B cell (primary cell): ENCODE results near the gene GRB10. TPM values are rescaled to one million over a fixed set of nuclear protein-coding genes. Genes with fewer than 3 reads are reported as not detected.

Source experiments
- ATAC-seq: fragments of 200-7000 bp; cut with Tn5 transposase; one replicate; pipeline ENCODE4 v1.10.0; 2021; ENCODE audit warnings: low read depth, mild to moderate bottlenecking, moderate number of reproducible peaks, moderate library complexity
- CTCF ChIA-PET: fragments of 350-600 bp; sonication (Branson Sonifier 250); formaldehyde crosslinking; loops from one replicate; lab custom pipeline; 2021; ENCODE audit warnings: antibody characterized with exemption, inconsistent platforms; lab: Charles Lee
- POLR2A ChIA-PET: fragments of 350-600 bp; sonication (Branson Sonifier 250); formaldehyde crosslinking; loops from one replicate; lab custom pipeline; 2021; ENCODE audit warnings: antibody characterized with exemption; lab: Charles Lee
- DNase-seq: peaks from one replicate; pipeline ENCODE4 v3.0.0; 2013
- H2AFZ ChIP-seq: 2 replicates; pipeline ENCODE4 v1.6.1; 2012; ENCODE audit warnings: mild to moderate bottlenecking, low read depth, low read length; ENCODE audit not compliant: insufficient read depth, poor library complexity, severe bottlenecking
- H3K27ac ChIP-seq, 2 donors: 1 replicate in 1 of 2; 2 replicates in 1 of 2; pipeline ENCODE4 v1.5.1; 2012 to 2013; ENCODE audit warnings: low read length in 2 of 2, mild to moderate bottlenecking in 2 of 2, moderate library complexity in 1 of 2
- H3K27me3 ChIP-seq, 4 experiments: fragments of 200-600 bp in 1 of 4; sonication (generic) in 1 of 4; replicated peaks in 1 of 4; 1 replicate in 2 of 4; 2 replicates in 2 of 4; pipeline versions ENCODE4 v1.6.1 to v1.7.0; 2013 to 2016; ENCODE audit warnings: low read length in 3 of 4, mild to moderate bottlenecking in 2 of 4, mixed read lengths in 1 of 4, moderate library complexity in 1 of 4; ENCODE audit not compliant: insufficient read depth in 4 of 4, control insufficient read depth in 3 of 4; ENCODE audit errors: control extremely low read depth in 1 of 4
- H3K36me3 ChIP-seq, 2 experiments: replicated peaks in 1 of 2; 1 replicate in 1 of 2; 2 replicates in 1 of 2; pipeline versions ENCODE4 v1.6.1 to v1.7.1; 2013; ENCODE audit warnings: low read length in 1 of 2; ENCODE audit not compliant: insufficient read depth in 2 of 2, control insufficient read depth in 1 of 2; ENCODE audit errors: control extremely low read depth in 1 of 2, extremely low read depth in 1 of 2
- H3K4me1 ChIP-seq, 2 donors: fragments of 200-600 bp in 1 of 2; sonication (generic) in 1 of 2; 1 replicate in 1 of 2; 2 replicates in 1 of 2; pipeline versions ENCODE4 v1.5.1 to v1.6.1; 2013 to 2017; ENCODE audit warnings: low read length in 2 of 2; ENCODE audit not compliant: control insufficient read depth in 2 of 2, insufficient read depth in 2 of 2
- H3K4me2 ChIP-seq: replicated peaks from 2 replicates; pipeline ENCODE3; 2012; ENCODE audit warnings: mild to moderate bottlenecking, low read depth, low read length; ENCODE audit not compliant: poor library complexity, severe bottlenecking
- H3K4me3 ChIP-seq, 5 experiments: fragments of 200-600 bp in 1 of 5; sonication (generic) in 1 of 5; 1 replicate in 3 of 5; 2 replicates in 2 of 5; pipeline versions ENCODE4 v1.5.1 to v1.7.0; 2011 to 2016; ENCODE audit warnings: low read length in 4 of 5, mild to moderate bottlenecking in 4 of 5, low read depth in 2 of 5, control low read depth in 1 of 5, moderate library complexity in 1 of 5; ENCODE audit not compliant: insufficient read depth in 1 of 5; ENCODE audit errors: control extremely low read depth in 1 of 5, extremely low read depth in 1 of 5
- H3K79me2 ChIP-seq: fragments of 200-600 bp; sonication (generic); one replicate; pipeline ENCODE4 v1.6.0; 2016; ENCODE audit warnings: low read length; ENCODE audit not compliant: control insufficient read depth, insufficient read depth
- H3K9ac ChIP-seq: fragments of 200-600 bp; sonication (generic); 2 replicates; pipeline ENCODE4 v1.6.1; 2017; ENCODE audit warnings: mild to moderate bottlenecking, low read length, moderate library complexity
- H3K9me3 ChIP-seq, 3 donors: one replicate each; pipeline versions ENCODE4 v1.6.1 to v1.7.1; 2013; ENCODE audit warnings: low read length in 2 of 3; ENCODE audit not compliant: control insufficient read depth in 2 of 3, insufficient read depth in 1 of 3; ENCODE audit errors: control extremely low read depth in 1 of 3
- H4K20me1 ChIP-seq: 2 replicates; pipeline ENCODE4 v1.6.0; 2012; ENCODE audit warnings: mild to moderate bottlenecking, low read length; ENCODE audit not compliant: insufficient read depth, control insufficient read depth, poor library complexity, severe bottlenecking
- H3K27ac Mint-ChIP-seq: one replicate; pipeline ENCODE4 v1.8.0; 2021; ENCODE audit warnings: mixed read lengths
- H3K27me3 Mint-ChIP-seq: one replicate; pipeline ENCODE4 v1.8.0; 2021; ENCODE audit warnings: mixed read lengths
- H3K4me1 Mint-ChIP-seq: one replicate; pipeline ENCODE4 v1.8.0; 2021; ENCODE audit warnings: mixed read lengths
- H3K4me3 Mint-ChIP-seq: one replicate; pipeline ENCODE4 v1.8.0; 2021; ENCODE audit warnings: mixed read lengths
- H3K9me3 Mint-ChIP-seq: one replicate; pipeline ENCODE4 v1.8.0; 2022; ENCODE audit warnings: mixed read lengths; ENCODE audit not compliant: insufficient read depth
- CTCF ChIP-seq: fragments of 200-600 bp; IDR thresholded peaks from one replicate; pipeline ENCODE4 v1.8.0; 2022; ENCODE audit warnings: antibody characterized with exemption, mild to moderate bottlenecking
- EZH2 ChIP-seq: IDR thresholded peaks from 2 replicates; pipeline ENCODE4 v1.6.1; 2012; ENCODE audit warnings: borderline replicate concordance, low read depth, mild to moderate bottlenecking, moderate library complexity, low read length; ENCODE audit not compliant: insufficient read depth, poor library complexity, severe bottlenecking
- WGBS: methylation state at CpG from one replicate; pipeline ENCODE4 v1.1.5; 2013; ENCODE audit warnings: missing lambda C conversion rate; ENCODE audit not compliant: insufficient coverage; 5-methylcytosine and 5-hydroxymethylcytosine counted together
- intact Hi-C: fragments of 100-400 bp; cut with micrococcal nuclease; formaldehyde crosslinking; loops from one replicate; pipeline ENCODE4 v1.10.0; 2022
- polyA plus RNA-seq: library from polyadenylated mRNA; depleted of rRNA; stranded (reverse); fragments of >200 nt; gene quantifications from 2 replicates; pipeline ENCODE4 v1.2.3, GENCODE V29; 2012
- total RNA-seq, 2 donors: library from RNA; stranded (reverse); fragments of 120-200 nt in 1 of 2; gene quantifications; 1 replicate in 1 of 2; 2 replicates in 1 of 2; pipeline versions ENCODE4 v1.2.3 to v1.2.4, GENCODE V29; 2013 to 2022

Gene GRB10
- total and polyA plus RNA-seq, 2 donors (not counting 1 experiment from before 2014, with no cell fraction given): 0.04 TPM; not detected in 1

- intact Hi-C loops: no loop called here
- H3K4me1 ChIP-seq: no peaks in the 10 kb centered on the region
- no peak overlapping the region for H3K4me2 ChIP-seq
- no peaks in the 10 kb centered on the region for H3K9me3 Mint-ChIP-seq
- H3K4me1 Mint-ChIP-seq: no peaks in the 10 kb centered on the region
- POLR2A ChIA-PET: interaction anchor here (0.6 kb wide), 1 partner anchor 240 kb away, joined by 4 read pairs; no protein-coding TSS in a partner anchor
- H3K27me3 Mint-ChIP-seq: peaks cover 23% of the 10 kb centered on the region
- no peak overlapping the region for H3K9ac ChIP-seq
- no peak overlapping the region for H3K27ac Mint-ChIP-seq
- H3K4me3 Mint-ChIP-seq: no peak overlapping the region
- CTCF ChIA-PET: no interaction called here
- H3K9me3 ChIP-seq: no peaks in the 10 kb centered on the region
- TF ChIP-seq CTCF (no peak), EZH2 (no peak)
- H3K4me3 ChIP-seq: no peak overlapping the region
- H3K27ac ChIP-seq: no peak overlapping the region
- no peaks in the 10 kb centered on the region for H3K27me3 ChIP-seq
- no peak overlapping the region for H2AFZ ChIP-seq
- H3K79me2 ChIP-seq: no peaks in the 10 kb centered on the region
- DNase-seq (no peak), ATAC-seq (no peak)
- 100% methylated on average over 2 of the region's 4 CpGs for WGBS
- no peaks in the 10 kb centered on the region for H3K36me3 ChIP-seq
- H4K20me1 ChIP-seq: no peaks in the 10 kb centered on the region
Observed at GRCh38 chr7:50723173-50723572, 59.5 kb downstream of the GRB10 start.

GRCh38 chr7:50721661-50722259, 60.9 kb downstream of the GRB10 start:
- intact Hi-C loops: no loop called here
- H3K36me3 ChIP-seq: no peaks in the 10 kb centered on the region
- H4K20me1 ChIP-seq: no peaks in the 10 kb centered on the region
- ATAC-seq (no peak), DNase-seq (no peak)
- H3K27me3 ChIP-seq: no peaks in the 10 kb centered on the region
- H3K4me1 Mint-ChIP-seq: no peaks in the 10 kb centered on the region
- ChIA-PET CTCF (no interaction called here), POLR2A (no interaction called here)
- 85% methylated on average over 9 of the region's 10 CpGs for WGBS
- no peak overlapping the region for H3K27ac ChIP-seq
- H3K4me2 ChIP-seq: no peak overlapping the region
- H3K27me3 Mint-ChIP-seq: peaks cover 23% of the 10 kb centered on the region
- TF ChIP-seq EZH2 (no peak), CTCF (no peak)
- H3K27ac Mint-ChIP-seq: no peak overlapping the region
- no peaks in the 10 kb centered on the region for H3K4me1 ChIP-seq
- no peaks in the 10 kb centered on the region for H3K9me3 ChIP-seq
- H3K4me3 Mint-ChIP-seq: no peak overlapping the region
- no peak overlapping the region for H3K4me3 ChIP-seq
- no peak overlapping the region for H3K9ac ChIP-seq
- H3K9me3 Mint-ChIP-seq: no peaks in the 10 kb centered on the region
- no peak overlapping the region for H2AFZ ChIP-seq
- no peaks in the 10 kb centered on the region for H3K79me2 ChIP-seq
